Left renal pelvis (tissue), 4 donors: Measurements from ENCODE around the gene IL1RAPL2. TPM values are rescaled to one million over a fixed set of nuclear protein-coding genes. Genes with fewer than 3 reads are reported as not detected.

ENCODE experiments used
- DNase-seq, 4 donors: peaks; one replicate each; pipeline ENCODE4 v3.0.0-alpha.2; 2013; ENCODE audit warnings: low read depth in 4 of 4, low spot score in 3 of 4
- polyA plus RNA-seq, 4 donors: library from polyadenylated mRNA; unstranded; fragments of 120-200 nt; gene quantifications; one replicate each; pipeline ENCODE4 v1.2.1, GENCODE V29; 2013; ENCODE audit not compliant: insufficient read length in 4 of 4

Gene IL1RAPL2
- polyA plus RNA-seq, 4 donors, result 0.72 to 1.5 (median 1.1) TPM

DNA sequence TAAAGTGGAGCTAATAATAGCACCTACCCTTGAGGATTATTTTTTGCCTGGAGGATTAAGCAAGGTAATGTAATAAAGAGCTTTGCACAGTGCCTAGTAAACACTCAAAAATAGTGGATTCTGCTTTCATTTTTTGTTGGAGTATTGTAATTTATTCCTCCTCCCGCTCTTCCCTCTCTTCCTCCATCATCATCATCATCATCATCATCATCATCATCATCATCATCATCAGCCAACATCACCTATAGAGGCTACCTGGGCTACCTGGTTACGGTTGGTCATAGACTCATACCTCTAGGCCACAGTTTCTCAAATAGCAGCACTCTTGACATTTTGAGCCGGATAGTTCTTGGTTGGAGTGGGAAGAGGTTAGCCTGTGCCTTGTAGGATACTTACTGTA is 781.4 kb downstream of the IL1RAPL2 start:
- DNase-seq, result no peak

DNA sequence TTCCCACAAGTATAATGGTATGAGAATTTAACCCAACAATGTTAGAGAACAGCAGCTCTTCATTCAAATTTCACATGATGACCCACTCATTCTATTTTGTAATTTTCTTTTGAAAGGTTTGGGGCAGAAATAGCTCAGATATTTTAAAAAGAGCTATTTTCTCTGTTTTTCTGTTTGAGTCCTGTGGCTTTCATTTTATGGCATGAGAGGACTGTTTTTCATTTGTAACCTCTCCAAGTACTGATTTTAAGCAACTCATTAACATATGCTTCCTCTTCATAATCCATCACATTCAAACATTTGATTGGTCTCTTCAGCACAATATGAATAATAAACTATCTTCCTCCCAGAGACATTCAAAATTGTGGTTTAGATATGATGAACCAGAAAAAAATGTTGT is 783.5 kb downstream of the IL1RAPL2 start:
- no peak for DNase-seq

DNA sequence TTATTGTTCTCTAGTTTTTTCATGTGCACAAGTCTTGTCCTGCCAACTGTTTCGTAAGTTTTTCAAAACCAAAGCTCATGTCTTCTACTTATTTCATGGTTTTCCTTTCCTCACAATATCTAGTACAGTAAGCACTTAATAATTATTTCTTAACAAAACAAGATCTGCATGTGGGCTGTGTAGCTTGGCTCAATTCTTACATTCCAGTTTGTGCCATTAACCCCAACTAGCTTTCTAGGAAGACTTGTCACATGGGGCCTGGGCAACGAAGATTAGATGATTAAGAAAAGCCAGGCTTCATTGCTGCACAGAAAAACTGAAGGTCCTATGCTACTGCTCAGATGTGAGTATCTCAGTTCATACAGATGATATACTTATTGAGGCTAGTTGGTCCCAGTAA is 809.8 kb downstream of the IL1RAPL2 start:
- DNase-seq, result peak in 2 of 4 donors; percentile 1 to 4

DNA sequence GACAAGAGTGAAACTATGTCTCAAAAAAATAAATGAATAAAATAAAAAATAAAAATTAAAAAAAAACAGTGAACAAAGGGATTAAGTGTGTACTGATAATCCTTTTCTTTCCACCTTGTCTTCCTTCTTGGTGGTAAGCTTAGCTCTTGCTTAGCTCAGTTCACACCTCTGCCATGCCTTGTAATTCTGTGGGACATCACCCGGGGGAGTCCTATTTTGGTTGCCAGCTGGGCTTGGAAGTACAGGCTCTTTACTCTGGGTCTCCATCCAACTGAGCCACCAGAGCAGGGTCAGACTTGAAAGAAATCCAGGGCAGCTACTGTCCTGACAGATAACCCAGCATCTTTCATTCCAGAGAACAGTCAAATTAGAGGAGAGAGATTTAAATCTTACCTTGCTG is 858.7 kb downstream of the IL1RAPL2 start:
- no peak for DNase-seq

DNA sequence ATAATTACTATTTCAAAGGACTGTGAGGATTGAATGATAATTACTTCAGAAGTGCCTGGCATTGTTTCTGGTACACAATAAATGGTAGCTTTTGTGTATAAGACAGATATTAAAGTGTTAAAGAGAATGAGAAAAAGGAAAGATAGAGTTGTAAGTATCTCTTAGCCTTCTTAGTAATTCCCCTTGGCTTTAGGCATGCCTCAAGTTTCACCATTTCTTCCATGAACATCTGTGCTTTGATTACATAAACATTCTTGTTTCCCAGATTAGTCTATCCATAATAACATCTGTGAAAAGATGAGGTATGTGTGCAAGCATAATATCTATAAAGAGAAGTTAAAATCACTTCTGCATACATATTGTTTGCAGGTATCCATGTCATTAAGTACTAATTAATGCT is 885.4 kb downstream of the IL1RAPL2 start:
- DNase-seq, result no peak

DNA sequence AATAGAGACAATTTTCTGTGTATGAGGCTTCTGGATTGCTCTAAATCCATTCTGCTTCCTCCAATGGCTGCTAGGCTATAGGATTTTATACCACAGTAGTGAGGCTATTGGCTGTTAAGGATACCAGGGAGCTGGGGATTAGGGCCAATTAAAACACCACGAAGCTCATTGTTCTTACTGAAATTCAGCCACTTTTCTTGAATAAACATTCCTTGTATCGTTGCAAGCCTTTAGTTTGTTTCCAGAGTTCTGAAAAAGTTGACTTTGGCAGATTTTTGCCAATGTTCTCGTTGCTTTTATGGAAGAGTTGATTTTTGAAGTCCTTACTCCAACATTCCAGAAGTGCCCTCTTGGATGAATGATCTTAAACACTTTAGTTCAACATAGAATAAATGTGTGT is 892.8 kb downstream of the IL1RAPL2 start:
- DNase-seq, result no peak

DNA sequence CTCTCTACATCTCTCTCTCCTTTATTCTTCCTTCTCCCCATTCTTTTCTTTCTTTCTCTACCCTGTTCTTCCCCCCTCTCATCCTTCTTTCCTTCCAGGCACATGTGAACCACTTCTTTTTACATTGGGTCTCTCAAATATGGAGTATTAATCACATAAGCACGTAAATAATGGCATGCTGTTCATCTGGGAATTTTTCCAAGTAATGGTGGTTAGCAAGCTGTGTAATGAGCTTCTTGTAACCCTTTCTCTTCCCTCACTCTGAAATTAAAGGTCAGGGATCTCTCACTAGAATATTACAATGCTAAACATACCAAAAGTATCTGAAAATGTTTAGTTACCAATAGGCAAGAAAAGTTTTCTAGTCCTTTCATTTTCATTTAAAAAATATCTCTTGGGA is 894.4 kb downstream of the IL1RAPL2 start:
- DNase-seq, result no peak

DNA sequence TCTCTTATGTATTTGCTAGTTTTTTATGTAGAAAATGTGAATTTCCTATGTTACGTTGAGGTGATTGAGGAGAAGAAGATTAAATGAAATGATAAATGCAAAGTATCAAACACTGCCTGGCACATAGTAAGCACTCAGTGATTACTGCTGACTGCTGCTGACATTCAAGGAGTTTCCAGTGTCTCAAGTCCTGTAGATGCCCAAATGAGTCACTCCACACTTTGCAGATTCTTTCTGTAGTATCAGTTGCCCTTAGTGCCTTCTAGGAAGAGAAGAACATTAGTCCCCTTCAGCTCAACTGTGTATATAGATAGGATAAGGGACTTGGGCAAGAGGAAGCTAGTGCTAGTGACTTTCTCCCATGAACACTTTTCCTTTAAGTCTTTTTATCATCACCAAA is 895.0 kb downstream of the IL1RAPL2 start:
- DNase-seq, result no peak

DNA sequence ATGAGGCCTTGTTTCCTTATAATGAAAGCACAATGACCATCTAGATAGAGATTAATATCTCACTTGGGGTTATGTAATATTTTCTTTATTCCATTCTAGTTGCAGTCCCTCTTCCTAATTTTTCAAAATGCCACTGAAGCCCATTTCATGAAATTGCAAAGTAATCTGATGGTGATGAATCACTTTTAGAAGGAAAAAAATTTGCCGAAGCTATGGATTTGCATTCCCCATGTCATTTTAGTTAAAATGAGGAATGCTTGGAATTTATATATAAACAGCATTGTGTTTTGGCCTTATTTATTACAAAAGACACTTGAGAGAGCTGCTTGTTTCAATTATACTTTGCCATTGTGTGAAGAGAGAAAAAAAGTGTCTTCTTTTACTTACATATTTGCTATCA is 896.2 kb downstream of the IL1RAPL2 start:
- no peak for DNase-seq

DNA sequence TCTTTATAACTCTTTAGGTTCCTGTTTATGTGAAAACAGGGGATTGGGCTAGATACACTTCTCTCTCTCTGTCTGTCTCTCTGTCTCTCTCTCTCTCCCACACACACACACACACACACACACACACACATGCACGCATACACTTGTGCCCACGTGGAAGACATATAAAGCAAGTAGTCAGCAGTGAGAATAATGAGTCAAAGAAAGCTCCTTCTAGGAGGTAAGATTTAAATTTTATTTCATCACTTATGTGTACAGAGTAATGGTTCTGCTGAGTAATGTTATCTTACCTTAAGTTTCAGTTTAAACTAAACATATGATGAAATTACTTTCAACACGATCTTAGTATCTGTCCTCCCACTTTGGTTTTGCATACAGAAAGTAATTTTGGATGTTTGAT is 897.5 kb downstream of the IL1RAPL2 start:
- DNase-seq, result no peak

DNA sequence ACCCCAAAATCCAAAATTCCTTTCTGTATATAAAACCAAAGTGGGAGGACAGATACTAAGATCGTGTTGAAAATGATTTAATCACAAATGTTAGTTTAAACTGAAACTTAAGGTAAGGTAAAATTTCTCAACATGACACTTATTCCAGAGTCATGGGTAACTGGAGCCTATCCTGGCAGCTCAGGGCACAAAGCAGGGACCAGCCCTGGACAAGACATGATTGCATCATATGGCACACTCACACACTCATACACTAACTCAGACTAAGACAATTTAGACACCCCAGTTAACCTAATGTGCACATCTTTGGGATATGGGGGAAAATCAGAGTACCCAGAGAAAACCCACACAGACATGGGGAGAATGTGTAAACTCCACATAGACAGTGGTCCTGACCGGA is 898.6 kb downstream of the IL1RAPL2 start:
- no peak for DNase-seq

DNA sequence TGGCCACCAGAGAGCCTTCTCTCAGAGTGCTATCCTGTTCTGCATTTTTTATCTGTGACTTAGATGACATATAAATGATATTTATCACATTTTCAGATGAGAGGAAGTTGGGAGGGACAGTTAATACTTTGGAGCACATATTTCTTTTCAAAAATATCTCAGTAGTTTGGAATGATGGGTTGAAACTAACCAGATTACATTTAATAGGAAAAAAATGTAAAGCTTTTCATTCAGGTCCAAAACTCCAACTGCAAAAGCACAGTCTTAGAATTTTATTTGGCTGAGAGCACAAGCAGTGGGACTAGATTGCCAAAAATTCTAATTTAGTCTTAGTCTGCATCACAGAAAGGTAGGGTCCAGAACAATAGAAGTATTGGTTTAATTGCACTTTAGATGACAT is 902.7 kb downstream of the IL1RAPL2 start:
- DNase-seq, result no peak

DNA sequence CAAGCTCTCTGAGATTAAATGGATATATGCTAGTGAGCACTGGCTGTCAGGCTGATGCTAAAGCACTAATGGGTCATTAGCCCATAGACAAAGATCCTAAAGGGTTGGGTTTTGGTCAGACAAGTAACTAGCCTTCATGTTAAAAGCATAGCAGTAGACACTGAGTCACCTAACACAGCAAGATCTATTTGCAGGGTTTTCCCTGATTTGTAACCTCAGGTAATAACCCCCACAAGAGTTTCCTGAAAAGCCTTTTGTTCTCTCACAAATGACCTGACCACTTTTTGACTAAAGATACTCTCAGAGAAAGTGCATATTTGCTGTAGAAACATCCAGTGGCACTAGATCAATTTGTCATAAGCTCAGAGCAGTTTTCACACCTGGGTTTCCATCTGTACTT is 905.6 kb downstream of the IL1RAPL2 start:
- DNase-seq, result no peak

DNA sequence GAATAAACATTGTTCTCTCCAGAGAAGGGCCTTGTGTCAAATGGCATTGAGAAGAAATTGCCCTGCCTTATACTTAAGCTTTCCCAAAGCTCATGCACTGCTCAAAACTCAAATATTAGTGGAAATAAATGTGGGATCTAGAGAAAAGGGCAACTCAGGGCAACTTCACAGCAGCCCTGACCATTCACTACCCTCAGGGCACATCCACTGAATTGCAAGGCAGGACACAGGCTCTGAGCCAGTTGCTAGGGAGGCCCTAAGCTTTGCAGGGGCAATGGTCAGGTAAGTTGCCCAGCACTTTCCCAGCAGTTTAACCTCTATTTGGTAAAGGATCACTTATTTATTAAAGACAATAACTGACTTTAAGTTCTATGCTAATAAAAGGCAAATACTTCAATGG is 909.8 kb downstream of the IL1RAPL2 start:
- no peak for DNase-seq

DNA sequence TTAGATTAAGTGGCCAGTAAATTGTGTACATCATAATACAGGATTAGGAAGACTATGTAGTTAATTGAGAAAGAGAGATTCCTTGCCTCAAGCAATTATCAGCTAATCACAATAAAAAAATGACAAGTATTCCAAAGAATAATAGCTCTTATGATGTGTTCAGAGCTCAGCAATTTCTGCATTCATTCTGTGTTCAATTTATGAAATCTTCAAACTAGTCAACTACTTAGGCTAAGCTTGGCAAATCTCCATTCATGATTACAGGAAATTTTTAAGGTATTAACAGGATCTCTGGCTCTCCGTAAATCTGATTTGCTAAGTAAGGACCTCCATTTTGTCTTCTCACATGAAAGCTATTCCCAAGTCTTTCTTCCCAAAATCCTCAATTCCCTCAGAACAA is 911.4 kb downstream of the IL1RAPL2 start:
- no peak for DNase-seq

DNA sequence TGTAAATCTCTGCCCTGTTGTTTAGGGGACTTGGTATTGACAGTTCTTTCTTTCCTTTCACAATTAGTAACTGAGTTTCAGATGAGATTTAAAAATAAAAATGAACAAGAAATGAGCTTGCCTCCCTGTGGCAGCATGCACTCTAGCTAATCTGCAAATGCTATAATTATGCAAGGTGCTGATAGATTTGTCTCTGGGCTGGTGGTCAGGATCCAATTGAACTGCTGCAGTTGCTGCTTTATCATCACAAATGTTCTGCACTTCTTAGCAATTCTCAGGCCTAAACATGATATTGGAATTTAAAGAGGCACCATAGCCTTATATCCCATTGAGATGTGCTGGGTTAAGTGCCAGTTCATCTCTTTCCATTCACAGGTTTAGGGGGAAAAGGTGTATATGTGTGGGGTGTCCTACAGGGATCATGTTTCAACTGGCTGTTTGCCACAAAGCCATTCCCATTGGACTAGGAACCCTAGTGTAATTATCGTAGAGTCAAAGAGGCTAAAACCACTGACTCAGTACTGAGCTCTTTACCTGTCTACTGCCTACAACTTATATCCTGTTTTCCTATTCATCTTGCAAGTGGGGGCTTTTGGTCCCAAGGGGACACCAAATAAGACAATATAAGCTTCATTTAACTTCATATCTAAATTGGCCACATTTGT is 914.8 kb downstream of the IL1RAPL2 start:
- no peak for DNase-seq

DNA sequence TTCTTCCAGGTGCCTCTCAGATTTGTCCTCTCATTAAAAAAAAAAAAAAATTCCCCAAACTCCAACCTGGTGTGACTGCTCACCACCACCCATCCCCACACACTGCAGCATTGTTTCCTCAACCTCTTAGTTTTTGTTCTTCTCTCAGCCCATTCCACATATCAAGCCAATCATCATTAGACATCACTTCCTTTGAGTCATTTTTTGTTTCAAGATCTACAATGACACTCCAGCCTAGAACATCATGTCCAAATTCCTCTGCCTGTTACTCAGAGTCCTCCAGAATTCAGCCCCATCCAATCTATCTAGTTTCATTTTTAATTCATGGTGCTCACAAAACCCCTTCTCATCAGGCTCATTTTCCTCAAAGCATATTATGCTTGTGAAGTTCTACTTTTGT is 917.0 kb downstream of the IL1RAPL2 start:
- no peak for DNase-seq

DNA sequence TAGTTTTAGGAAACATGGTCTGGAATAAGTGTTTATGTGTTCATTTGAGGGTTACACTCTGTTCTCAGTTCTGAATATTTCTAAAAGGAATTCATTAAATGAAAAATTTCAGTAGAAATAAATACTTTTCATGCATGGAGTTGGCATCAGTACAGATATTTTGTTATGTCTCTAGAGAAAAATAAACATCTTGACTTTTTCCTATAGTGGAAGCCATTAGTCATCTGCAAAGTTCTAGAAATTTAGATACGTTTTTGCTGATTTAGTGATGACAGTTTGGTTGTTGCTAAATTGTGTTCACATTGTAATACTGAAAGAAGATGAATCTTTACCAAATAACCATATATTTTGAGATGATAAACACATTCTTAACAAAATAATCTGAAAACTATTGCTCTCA is 922.7 kb downstream of the IL1RAPL2 start:
- no peak for DNase-seq

DNA sequence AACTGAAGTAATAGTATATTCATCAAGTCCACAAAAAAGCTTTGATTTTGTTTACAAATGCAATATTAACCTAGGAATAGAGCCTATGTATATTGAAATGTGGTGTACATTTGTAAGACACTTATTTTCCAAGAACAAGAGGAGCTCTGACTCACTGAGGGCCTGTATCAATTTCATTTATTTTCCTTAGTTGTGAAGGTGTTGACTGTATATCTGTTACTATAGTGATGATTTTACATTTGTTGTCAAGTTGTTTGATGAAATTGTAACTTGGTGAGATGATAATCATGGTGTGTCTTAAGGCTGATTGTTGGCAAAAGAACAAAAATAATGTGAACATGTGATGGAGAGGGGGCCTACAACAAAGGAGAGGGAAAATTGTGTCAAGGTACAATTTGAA is 929.4 kb downstream of the IL1RAPL2 start:
- no peak for DNase-seq

DNA sequence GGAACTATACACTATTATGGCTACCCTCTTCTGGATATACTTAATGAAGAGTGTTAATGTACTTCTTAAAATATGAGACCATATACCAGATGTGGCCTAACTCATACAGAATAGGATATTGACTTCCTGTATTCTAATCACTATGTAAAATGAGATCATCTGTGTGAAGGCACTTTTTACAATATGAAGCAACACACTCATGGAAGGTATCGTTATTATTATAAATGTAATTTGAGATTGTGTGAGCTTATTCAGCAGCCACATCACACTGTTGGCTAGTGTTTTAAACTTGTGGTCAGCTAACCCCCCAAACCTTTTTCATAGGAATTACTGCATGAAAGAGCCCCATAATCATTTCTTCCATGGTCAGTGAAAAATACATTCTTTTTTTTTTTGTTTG is 936.3 kb downstream of the IL1RAPL2 start:
- no peak for DNase-seq

DNA sequence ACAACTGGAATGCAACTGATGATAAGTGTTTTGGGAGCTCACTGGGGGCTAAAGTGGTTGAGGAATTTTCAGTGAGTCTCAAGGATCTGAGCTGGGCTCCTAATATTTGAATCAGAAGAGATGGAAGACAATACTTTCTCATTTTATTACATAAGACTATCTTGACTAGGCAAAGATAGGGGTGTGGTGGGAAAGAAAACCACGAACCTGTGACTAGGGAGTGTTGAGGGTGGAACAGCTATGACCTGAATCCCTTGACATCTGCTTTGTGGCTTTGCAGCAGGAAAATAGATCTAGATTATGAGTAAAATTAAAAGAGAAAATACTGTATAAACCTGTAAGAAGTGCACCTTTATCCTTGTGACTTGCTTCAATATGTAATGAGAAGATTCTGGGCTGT is 949.6 kb downstream of the IL1RAPL2 start:
- DNase-seq, result no peak

DNA sequence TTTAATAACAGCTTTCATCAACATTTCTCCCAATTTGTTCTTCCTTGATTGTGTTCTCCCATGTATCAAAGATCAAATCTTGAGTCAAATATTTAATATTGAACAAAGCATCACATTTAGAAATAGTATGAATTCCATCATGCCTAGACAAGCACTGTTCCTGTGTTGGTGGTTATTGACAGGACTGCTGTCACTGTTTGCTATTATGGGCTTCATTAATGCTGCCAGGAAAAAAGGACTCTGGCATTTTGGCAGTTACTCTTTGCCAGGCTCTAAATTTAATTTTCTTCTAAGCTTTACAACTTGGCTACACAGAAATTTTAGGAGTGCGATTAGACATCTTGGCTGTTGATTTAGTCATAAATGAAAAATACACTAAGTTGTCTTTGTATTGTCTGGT is 960.4 kb downstream of the IL1RAPL2 start:
- DNase-seq, result no peak

DNA sequence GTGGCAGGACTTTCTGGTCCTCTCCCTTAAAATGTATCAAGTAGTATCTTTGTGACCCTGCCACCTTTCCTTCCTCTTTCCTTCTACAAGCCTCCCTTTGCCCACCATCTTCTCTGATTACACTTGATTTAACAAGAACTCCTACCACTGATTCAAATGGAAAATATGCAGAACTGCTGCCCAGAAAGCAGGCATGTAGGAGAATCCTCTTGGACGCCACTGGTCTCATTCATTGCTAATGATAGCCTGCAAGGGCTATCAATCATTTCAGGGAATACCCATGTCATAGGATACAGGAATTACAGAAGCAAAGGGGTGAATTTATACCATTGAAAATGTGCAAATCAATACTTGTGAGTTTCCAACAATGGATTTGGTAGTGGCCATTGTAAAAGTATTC is 961.8 kb downstream of the IL1RAPL2 start:
- DNase-seq, result no peak
